ENCODE data around the gene ATP9A.
"Not testable (repeated sequence)": the region's sequence is repeated elsewhere in the genome, so short reads cannot be mapped to it uniquely, and the experiment has no call there.

ATP9A gene

GRCh38 chr20:51752343-51752951 is 15.7 kb downstream of the ATP9A start:
- DNase-seq, result no peak

DNA sequence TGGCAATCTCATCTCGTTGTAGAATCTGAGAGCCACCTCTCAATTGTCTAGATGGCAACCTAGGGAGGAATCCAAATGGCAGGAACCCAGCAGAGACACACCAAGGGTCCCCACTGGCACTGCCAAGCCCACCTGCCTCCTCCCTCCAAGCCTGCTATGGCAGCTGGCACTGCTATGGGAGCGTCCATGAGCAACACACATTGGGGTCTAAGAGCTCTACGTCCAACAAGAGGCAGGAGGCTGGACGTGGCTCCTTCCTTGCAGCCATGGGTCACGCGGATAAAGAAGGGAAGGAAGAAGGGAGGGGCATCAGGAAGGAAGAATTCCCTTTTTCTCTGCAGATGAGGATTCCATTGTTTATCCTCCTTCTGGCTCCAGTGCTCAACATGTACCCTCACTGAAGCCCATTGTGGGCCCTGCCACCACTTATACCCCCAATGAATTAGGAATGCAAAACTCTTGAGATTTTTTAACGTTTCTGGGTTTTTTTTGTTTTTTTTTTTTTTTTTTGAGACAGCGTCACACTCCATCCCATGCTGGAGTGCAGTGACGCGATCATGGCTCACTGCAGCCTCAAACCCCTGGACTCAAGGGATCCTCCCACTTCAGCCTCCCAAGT is 17.3 kb downstream of the ATP9A start:
- no peak for DNase-seq

GRCh38 chr20:51750037-51750769 is 18.0 kb downstream of the ATP9A start:
- DNase-seq, result no peak

- no peak for DNase-seq
Observed at GRCh38 chr20:51749674-51750036, 18.5 kb downstream of the ATP9A start.

- DNase-seq, result no peak
Observed at GRCh38 chr20:51747182-51747911, 20.8 kb downstream of the ATP9A start.

- DNase-seq, result no peak
Observed at GRCh38 chr20:51745804-51746203, 22.4 kb downstream of the ATP9A start.

DNA sequence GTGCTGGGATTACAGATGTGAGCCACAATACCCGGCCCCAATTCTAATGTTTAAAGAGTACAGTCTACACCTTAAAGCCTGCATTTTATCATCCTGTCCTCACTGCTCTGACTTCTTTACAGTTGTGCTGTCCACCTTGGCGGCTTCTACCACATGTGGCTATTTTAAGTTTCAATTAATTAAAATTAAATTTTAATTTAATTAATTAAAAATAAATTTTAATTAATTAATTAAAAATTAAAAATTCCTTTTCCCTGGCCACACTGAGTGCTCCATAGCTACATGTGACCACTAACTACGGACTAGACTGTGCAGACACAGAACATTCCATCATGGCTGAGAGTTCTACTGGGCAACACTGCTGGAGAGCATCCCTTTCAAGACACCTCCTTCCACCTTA is 27.4 kb downstream of the ATP9A start:
- no peak for DNase-seq

DNA sequence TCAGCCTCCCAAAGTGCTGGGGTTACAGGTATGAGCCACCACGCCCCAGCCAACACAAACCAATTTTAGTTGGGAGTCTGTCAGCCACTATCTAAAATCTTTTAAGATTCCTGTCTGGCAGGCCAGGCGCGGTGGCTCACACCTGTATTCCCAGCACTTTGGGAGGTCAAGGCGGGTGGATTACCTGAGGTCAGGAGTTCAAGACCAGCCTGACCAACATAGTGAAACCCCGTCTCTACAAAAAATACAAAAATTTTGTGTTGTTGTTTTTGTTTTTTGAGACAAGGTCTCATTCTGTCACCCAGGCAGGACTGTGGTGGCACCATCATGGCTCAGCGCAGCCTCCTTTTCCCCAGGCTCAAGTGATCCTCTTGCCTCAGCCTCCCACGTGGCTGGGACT is 27.9 kb downstream of the ATP9A start:
- DNase-seq, result not testable (repeated sequence)

- DNase-seq, result no peak
Observed at GRCh38 chr20:51739722-51740249, 28.4 kb downstream of the ATP9A start.

- no peak for DNase-seq
Observed at GRCh38 chr20:51738877-51739447, 29.2 kb downstream of the ATP9A start.

- DNase-seq, result not testable (repeated sequence)
Observed at GRCh38 chr20:51738261-51738660, 29.9 kb downstream of the ATP9A start.

- no peak for DNase-seq
Observed at GRCh38 chr20:51736947-51737346, 31.2 kb downstream of the ATP9A start.

GRCh38 chr20:51735728-51736600 is 32.2 kb downstream of the ATP9A start:
- DNase-seq, result no peak

- DNase-seq, result no peak
Observed at GRCh38 chr20:51734876-51735720, 33.1 kb downstream of the ATP9A start.

DNA sequence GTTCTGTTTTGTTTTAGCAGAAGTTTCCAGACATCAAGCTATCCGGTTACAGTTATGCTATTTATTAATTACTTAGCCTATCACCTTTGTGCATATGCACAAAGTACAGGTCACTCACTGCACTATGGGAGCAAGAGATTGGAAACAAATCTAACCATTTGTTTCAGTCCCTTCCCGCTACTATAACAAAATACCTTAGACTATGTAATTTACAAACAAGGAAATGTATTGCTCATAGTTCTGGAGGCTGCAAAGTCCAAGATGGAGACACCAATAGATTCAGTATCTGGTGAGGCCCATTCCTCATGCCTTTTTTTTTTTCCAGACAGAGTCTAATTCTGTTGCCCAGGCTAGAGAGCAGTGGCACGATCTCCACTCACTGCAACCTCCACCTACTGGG is 35.1 kb downstream of the ATP9A start:
- DNase-seq, result no peak

- DNase-seq, result no peak
Observed at GRCh38 chr20:51732096-51732791, 35.9 kb downstream of the ATP9A start.

GRCh38 chr20:51731731-51732095 is 36.5 kb downstream of the ATP9A start:
- no peak for DNase-seq

DNA sequence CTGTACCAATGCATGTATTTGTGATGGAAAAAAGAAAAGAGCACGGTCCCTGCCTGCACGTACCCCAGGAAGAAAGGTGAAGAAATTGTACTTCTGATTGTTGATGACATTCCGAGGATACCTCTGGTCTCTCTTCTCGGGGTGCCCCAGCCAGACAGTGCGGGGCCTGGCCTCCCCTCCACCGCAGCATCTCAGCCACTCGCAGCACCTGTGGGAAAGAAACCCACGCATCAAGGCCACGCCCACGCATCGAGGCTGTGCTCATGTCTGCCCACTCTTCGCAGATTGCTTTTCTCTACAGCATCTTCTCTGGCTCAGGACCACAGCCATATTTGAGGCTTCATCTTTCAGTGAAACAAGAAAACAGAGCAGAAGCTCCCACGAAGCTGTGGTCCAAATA is 38.4 kb downstream of the ATP9A start:
- no peak for DNase-seq

DNA sequence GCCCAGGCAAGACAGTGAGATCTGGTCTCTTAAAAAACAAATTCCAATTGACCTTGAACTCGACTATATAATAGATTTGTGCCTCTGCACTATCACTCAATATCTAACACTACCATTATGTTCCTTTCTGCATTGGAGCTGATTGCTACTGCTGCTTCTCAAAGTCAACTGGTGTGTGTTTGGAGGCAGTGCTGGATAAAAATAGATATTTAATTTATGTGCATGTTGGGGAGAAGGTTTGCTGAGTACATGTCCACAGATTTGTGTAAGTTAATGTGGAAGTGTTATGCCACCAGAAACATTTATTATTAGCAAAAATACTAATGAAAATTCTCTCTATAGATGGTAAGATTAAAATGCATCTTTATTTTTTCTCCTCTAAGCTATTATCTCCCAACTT is 39.5 kb downstream of the ATP9A start:
- DNase-seq, result no peak

DNA sequence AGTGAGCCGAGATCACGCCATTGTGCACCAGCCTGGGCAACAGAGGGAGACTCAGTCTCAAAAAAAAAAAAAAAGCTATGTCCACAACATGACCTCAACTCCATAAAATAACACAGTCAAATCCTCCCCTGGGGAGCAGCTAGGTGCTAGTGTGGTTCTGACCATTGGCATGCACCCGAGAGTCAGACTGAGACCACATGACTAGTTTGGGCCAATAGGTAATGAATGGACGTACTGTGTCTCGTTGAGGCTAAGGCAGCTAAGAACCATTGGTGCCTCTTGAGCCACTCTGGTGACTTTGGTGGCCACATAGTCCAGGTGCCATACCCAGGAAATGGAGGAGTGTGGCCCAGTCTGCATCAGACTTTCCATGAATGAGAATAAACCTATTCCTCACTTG is 40.3 kb downstream of the ATP9A start:
- no peak for DNase-seq

Data from activated naive CD4-positive, alpha-beta T cell (primary cell).